H1 (cell line): ENCODE results near the gene TXNIP. TPM values are rescaled to one million over a fixed set of nuclear protein-coding genes. Genes with fewer than 3 reads are reported as not detected.
A peak's percentile ranks its signal among the peaks of the same experiment; 100 is the strongest.

Experiments
- CTCF ChIA-PET: fragments of 300-600 bp; sonication (Branson Sonifier 250); formaldehyde crosslinking; loops from one replicate; lab custom pipeline; 2021; ENCODE audit not compliant: partially characterized antibody; lab: Charles Lee
- POLR2A ChIA-PET: fragments of 300-600 bp; sonication (Branson Sonifier 250); formaldehyde crosslinking; loops from one replicate; lab custom pipeline; 2021; ENCODE audit warnings: inconsistent platforms; ENCODE audit not compliant: partially characterized antibody; lab: Charles Lee
- DNase-seq, 2 experiments: peaks; one replicate each; pipeline versions ENCODE4 v3.0.0 to v3.0.0-alpha.2; 2010 to 2022; ENCODE audit warnings: low spot score in 2 of 2, low read depth in 1 of 2, mixed read lengths in 1 of 2
- FAIRE-seq: peaks from 2 replicates; lab custom pipeline; 2011; peaks lifted over from hg19 to GRCh38; lab: Jason Lieb, UNC
- H2AFZ ChIP-seq: 2 replicates; pipeline ENCODE4 v1.8.1; 2012; ENCODE audit warnings: low read length, inconsistent platforms
- H2AK5ac ChIP-seq: 2 replicates; pipeline ENCODE4 v1.6.1; 2013; ENCODE audit warnings: low read depth, low read length
- H2BK120ac ChIP-seq: replicated peaks from 2 replicates; pipeline ENCODE3; 2013; ENCODE audit warnings: low read depth, low read length, inconsistent platforms
- H2BK12ac ChIP-seq: 2 replicates; pipeline ENCODE4 v1.6.1; 2013; ENCODE audit warnings: low read depth, low read length
- H2BK15ac ChIP-seq: 2 replicates; pipeline ENCODE4 v1.6.1; 2013; ENCODE audit warnings: low read length
- H2BK20ac ChIP-seq: 2 replicates; pipeline ENCODE4 v1.6.1; 2013; ENCODE audit warnings: low read length
- H2BK5ac ChIP-seq: 2 replicates; pipeline ENCODE4 v1.6.1; 2013; ENCODE audit warnings: low read depth, low read length
- H3K14ac ChIP-seq: 2 replicates; pipeline ENCODE4 v1.6.1; 2013; ENCODE audit warnings: inconsistent platforms; ENCODE audit not compliant: insufficient read length
- H3K18ac ChIP-seq: 2 replicates; pipeline ENCODE4 v1.6.1; 2013; ENCODE audit warnings: low read length; ENCODE audit errors: extremely low read depth
- H3K23ac ChIP-seq: 2 replicates; pipeline ENCODE4 v1.6.1; 2013; ENCODE audit warnings: inconsistent platforms; ENCODE audit not compliant: insufficient read length
- H3K23me2 ChIP-seq: 2 replicates; pipeline ENCODE4 v1.6.1; 2013; ENCODE audit warnings: low read depth, low read length
- H3K27ac ChIP-seq: 2 replicates; pipeline ENCODE4 v1.6.1; 2011; ENCODE audit warnings: low read depth, low read length, inconsistent platforms
- H3K27me3 ChIP-seq, 4 experiments: replicated peaks in 1 of 4; 1 replicate in 1 of 4; 2 replicates in 3 of 4; pipeline versions ENCODE4 v1.6.1 to v1.8.1; 2011 to 2013; ENCODE audit warnings: low read length in 3 of 4, mild to moderate bottlenecking in 3 of 4, inconsistent platforms in 2 of 4, mixed read lengths in 2 of 4, moderate library complexity in 1 of 4; ENCODE audit not compliant: control insufficient read depth in 3 of 4, insufficient read depth in 3 of 4; ENCODE audit errors: extremely low read depth in 1 of 4
- H3K36me3 ChIP-seq, 4 experiments: 2 replicates each; pipeline versions ENCODE4 v1.6.1 to v1.8.1; 2011 to 2013; ENCODE audit warnings: mild to moderate bottlenecking in 4 of 4, low read length in 3 of 4, moderate library complexity in 2 of 4, control low read depth in 1 of 4, inconsistent platforms in 1 of 4; ENCODE audit not compliant: insufficient read depth in 4 of 4, control insufficient read depth in 2 of 4
- H3K4ac ChIP-seq: replicated peaks from 2 replicates; pipeline ENCODE3; 2013; ENCODE audit warnings: low read length, low read depth, mixed read lengths, inconsistent platforms; ENCODE audit not compliant: insufficient read length
- H3K4me1 ChIP-seq, 4 experiments: replicated peaks in 1 of 4; 1 replicate in 1 of 4; 2 replicates in 3 of 4; pipeline versions ENCODE4 v1.6.1 to v1.8.1; 2011 to 2013; ENCODE audit warnings: low read length in 3 of 4, inconsistent platforms in 2 of 4, mixed read lengths in 1 of 4; ENCODE audit not compliant: insufficient read depth in 4 of 4, control insufficient read depth in 3 of 4
- H3K4me2 ChIP-seq, 2 experiments: 2 replicates each; pipeline versions ENCODE4 v1.6.1 to v1.8.1; 2011 to 2013; ENCODE audit warnings: low read depth in 2 of 2, low read length in 2 of 2, control low read depth in 1 of 2, inconsistent platforms in 1 of 2, mild to moderate bottlenecking in 1 of 2; ENCODE audit not compliant: insufficient read depth in 1 of 2
- H3K4me3 ChIP-seq, 4 experiments: fragments of 200-600, 300-600 bp in 1 of 4; sonication (generic), shearing (Covaris generic), sonication (Bioruptor Twin) in 1 of 4; 2 replicates each; pipeline versions ENCODE4 v1.5.1 to v1.8.1; 2011 to 2016; ENCODE audit warnings: low read length in 4 of 4, low read depth in 3 of 4, control low read depth in 2 of 4, inconsistent platforms in 2 of 4, mild to moderate bottlenecking in 2 of 4, mixed read lengths in 1 of 4, moderate library complexity in 1 of 4; ENCODE audit not compliant: insufficient read depth in 2 of 4; ENCODE audit errors: extremely low read depth in 1 of 4
- H3K56ac ChIP-seq: replicated peaks from 2 replicates; pipeline ENCODE3; 2013; ENCODE audit warnings: low read depth, mild to moderate bottlenecking, mixed read lengths, low read length, inconsistent platforms; ENCODE audit not compliant: insufficient read length
- H3K79me1 ChIP-seq: 2 replicates; pipeline ENCODE4 v1.6.1; 2013; ENCODE audit warnings: low read depth, low read length, control low read depth
- H3K79me2 ChIP-seq, 2 experiments: 2 replicates each; pipeline versions ENCODE4 v1.6.1 to v1.8.1; 2012 to 2013; ENCODE audit warnings: low read length in 2 of 2, mild to moderate bottlenecking in 2 of 2, inconsistent platforms in 1 of 2; ENCODE audit not compliant: insufficient read depth in 2 of 2, control insufficient read depth in 1 of 2
- H3K9ac ChIP-seq, 4 experiments: replicated peaks in 1 of 4; 1 replicate in 1 of 4; 2 replicates in 3 of 4; pipeline versions ENCODE4 v1.6.1 to v1.8.1; 2011 to 2013; ENCODE audit warnings: low read depth in 3 of 4, low read length in 3 of 4, control low read depth in 2 of 4, mild to moderate bottlenecking in 2 of 4, moderate library complexity in 2 of 4, inconsistent platforms in 1 of 4; ENCODE audit errors: extremely low read depth in 1 of 4
- H3K9me3 ChIP-seq, 2 experiments: 2 replicates each; pipeline versions ENCODE4 v1.6.1 to v1.8.1; 2012 to 2013; ENCODE audit warnings: mild to moderate bottlenecking in 2 of 2, moderate library complexity in 2 of 2, control low read depth in 1 of 2, inconsistent platforms in 1 of 2, low read depth in 1 of 2, low read length in 1 of 2, mixed read lengths in 1 of 2; ENCODE audit not compliant: insufficient read depth in 2 of 2
- H4K20me1 ChIP-seq, 2 experiments: replicated peaks in 1 of 2; 2 replicates each; pipeline versions ENCODE3 to v1.8.1; 2011 to 2013; ENCODE audit warnings: inconsistent platforms in 2 of 2, low read length in 2 of 2, mild to moderate bottlenecking in 1 of 2; ENCODE audit not compliant: insufficient read depth in 2 of 2, control insufficient read depth in 1 of 2
- H4K5ac ChIP-seq: 2 replicates; pipeline ENCODE4 v1.6.1; 2013; ENCODE audit warnings: low read length, low read depth, mixed read lengths, inconsistent platforms; ENCODE audit not compliant: insufficient read length
- H4K8ac ChIP-seq: 2 replicates; pipeline ENCODE4 v1.8.0; 2013; ENCODE audit warnings: mild to moderate bottlenecking, moderate library complexity, low read length, inconsistent platforms; ENCODE audit not compliant: insufficient read depth; ENCODE audit errors: extremely low read depth
- H4K91ac ChIP-seq: replicated peaks from 2 replicates; pipeline ENCODE3; 2013; ENCODE audit warnings: low read length, mixed read lengths, inconsistent platforms; ENCODE audit not compliant: insufficient read length
- CEBPB ChIP-seq: IDR thresholded peaks from 2 replicates; pipeline ENCODE4 v1.6.1; 2012; ENCODE audit warnings: low read depth, low read length
- WGBS, 2 experiments: shearing (Covaris generic) in 1 of 2; methylation state at CpG; one replicate each; pipeline versions ENCODE4 v1.1.6 to v1.1.7; 2013 to 2015; ENCODE audit warnings: low lambda C conversion rate in 2 of 2, mixed read lengths in 2 of 2, inconsistent platforms in 1 of 2, low coverage in 1 of 2, missing lambda C conversion rate in 1 of 2; ENCODE audit not compliant: insufficient replicate concordance in 2 of 2, insufficient coverage in 1 of 2, insufficient read length in 1 of 2; ENCODE audit errors: extremely low coverage in 1 of 2, missing lambda C conversion rate in 1 of 2; 5-methylcytosine and 5-hydroxymethylcytosine counted together
- polyA plus RNA-seq, 7 experiments: library from polyadenylated mRNA; depleted of rRNA in 3 of 7; stranded (reverse) in 5 of 7; unstranded in 2 of 7; fragments of >200 nt in 5 of 7; fragments of 200-250 nt in 2 of 7; gene quantifications; 1 replicate in 5 of 7; 2 replicates in 1 of 7; 4 replicates in 1 of 7; pipeline versions ENCODE4 v1.2.1 to v1.2.3, GENCODE V29; 2011 to 2013; ENCODE audit warnings: missing spikeins in 2 of 7, mixed read lengths in 2 of 7
- total RNA-seq: library from RNA; stranded (reverse); fragmentation: NEBNext Ultra II Directional; extraction: Animal tissue kit (Norgen Biotek cat#: 25700); gene quantifications from 2 replicates; pipeline ENCODE4 v1.2.1, GENCODE V29; 2021

Gene TXNIP
- total and polyA plus RNA-seq, 2 of the 8 experiments (the other 6 are each of a cell fraction or from before 2014, with no cell fraction given) = 12.3 to 56.8 TPM

DNA sequence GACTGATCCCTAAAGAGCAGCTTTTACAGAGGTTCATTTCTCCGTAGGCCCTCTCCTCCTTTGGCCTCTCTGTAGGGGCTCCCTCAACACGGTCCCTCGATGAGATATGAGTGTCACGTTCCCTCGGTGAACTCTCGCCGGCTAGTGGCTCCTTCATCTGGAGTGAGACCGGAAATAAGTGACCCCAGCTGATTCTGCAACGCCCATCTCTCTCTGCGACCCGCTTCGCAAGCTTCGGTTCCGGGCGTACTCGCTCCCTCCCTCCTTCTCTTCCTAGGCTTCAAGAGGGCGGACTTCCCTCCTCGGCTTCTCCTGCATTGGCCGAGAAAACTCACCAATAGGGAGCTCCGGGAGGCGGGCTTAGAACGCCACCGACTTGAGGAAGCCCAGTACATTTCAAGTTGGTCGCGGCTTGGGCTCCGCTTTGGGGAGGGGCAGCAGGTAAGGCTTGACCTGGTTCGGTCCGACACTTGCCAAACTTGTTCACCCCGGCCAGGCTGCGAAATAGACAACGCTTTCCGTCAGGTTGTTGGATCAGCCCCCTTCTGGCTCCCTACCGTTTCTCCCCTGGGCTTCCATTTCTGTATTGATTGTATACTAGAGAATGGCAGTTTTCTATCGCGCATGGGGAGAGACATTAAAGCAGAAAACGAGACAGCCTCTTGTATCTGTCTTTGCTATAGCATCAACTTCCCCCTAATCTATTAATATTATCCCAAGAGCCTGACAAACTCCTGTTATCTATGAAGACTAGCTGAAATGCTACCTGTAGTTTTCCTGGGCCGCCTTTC lies 31.9 kb downstream of the TXNIP start, which contains the start of the genes ANKRD34A and POLR3GL:
ANKRD34A (minus strand) TSS at position 248 of the 791 bp plus-strand sequence. CDS start 2,816 bp downstream, outside the sequence.
POLR3GL (plus strand) TSS at position 363 of the 791 bp plus-strand sequence. CDS start 10,176 bp downstream, outside the sequence.
- Histone ChIP-seq H3K4ac (no peak within 1 kb of the TSS), H2AFZ (peak within 1 kb of the TSS; percentile 73), H3K14ac (no peak within 1 kb of the TSS), H2BK20ac (no peak within 1 kb of the TSS), H3K23ac (no peak within 1 kb of the TSS), H2BK15ac (no peak within 1 kb of the TSS), H3K4me1 (peaks cover 0 to 17% (median 11%) of the 10 kb centered on the region in 4 experiments; a peak in 6 of 7 replicates), H4K20me1 (peaks cover 0 to 2% of the 10 kb centered on the region in 2 experiments), H4K8ac (no peak within 1 kb of the TSS), H2BK120ac (no peak within 1 kb of the TSS), H3K36me3 (no peaks in the 10 kb centered on the region), H3K9me3 (no peaks in the 10 kb centered on the region), H2BK12ac (no peak within 1 kb of the TSS), H3K27ac (no peak within 1 kb of the TSS), H2AK5ac (no peak within 1 kb of the TSS), H3K23me2 (peaks cover 22% of the 10 kb centered on the region), H2BK5ac (no peak within 1 kb of the TSS), H4K91ac (no peak within 1 kb of the TSS), H3K79me2 (no peaks in the 10 kb centered on the region), H3K9ac (no peak within 1 kb of the TSS; a peak in 2 of 7 replicates), H3K4me2 (peak within 1 kb of the TSS; percentile 57 to 74), H4K5ac (no peak within 1 kb of the TSS), H3K79me1 (no peaks in the 10 kb centered on the region), H3K4me3 (peak within 1 kb of the TSS; percentile 54 to 81 (median 68)), H3K18ac (no peak within 1 kb of the TSS), H3K27me3 (peaks cover 23 to 41% (median 40%) of the 10 kb centered on the region in 4 experiments), H3K56ac (no peak within 1 kb of the TSS)
- peak; percentile 36 for FAIRE-seq
- DNase-seq = peak; percentile 87 to 94
- ChIA-PET CTCF (interaction anchor here (0.5 to 3.6 kb wide), 12 partner anchors 12 to 119 kb away, joined by 3 to 17 read pairs (median 4); partner anchors contain the start of genes NUDT17, PIAS3 and RBM8A), POLR2A (interaction anchor here (0.8 to 4.1 kb wide), 12 partner anchors 8 to 105 kb away, joined by 3 to 21 read pairs (median 6); partner anchors contain the start of genes PEX11B, PIAS3, RBM8A and TXNIP)
- WGBS, 2 experiments = 2% methylated on average over 37 of the region's 37 CpGs; no CpG with 5 or more reads in 1 of the 2 experiments
- TF ChIP-seq CEBPB = no peak
